ENCODE data around the gene BICDL1. TPM values are rescaled to one million over a fixed set of nuclear protein-coding genes. Genes with fewer than 3 reads are reported as not detected.

Gene BICDL1
- total RNA-seq, 4 donors from 2014 or later = 58.6 to 219 (median 61.6) TPM; not detected in 1

- TF ChIP-seq, protein P1, sequence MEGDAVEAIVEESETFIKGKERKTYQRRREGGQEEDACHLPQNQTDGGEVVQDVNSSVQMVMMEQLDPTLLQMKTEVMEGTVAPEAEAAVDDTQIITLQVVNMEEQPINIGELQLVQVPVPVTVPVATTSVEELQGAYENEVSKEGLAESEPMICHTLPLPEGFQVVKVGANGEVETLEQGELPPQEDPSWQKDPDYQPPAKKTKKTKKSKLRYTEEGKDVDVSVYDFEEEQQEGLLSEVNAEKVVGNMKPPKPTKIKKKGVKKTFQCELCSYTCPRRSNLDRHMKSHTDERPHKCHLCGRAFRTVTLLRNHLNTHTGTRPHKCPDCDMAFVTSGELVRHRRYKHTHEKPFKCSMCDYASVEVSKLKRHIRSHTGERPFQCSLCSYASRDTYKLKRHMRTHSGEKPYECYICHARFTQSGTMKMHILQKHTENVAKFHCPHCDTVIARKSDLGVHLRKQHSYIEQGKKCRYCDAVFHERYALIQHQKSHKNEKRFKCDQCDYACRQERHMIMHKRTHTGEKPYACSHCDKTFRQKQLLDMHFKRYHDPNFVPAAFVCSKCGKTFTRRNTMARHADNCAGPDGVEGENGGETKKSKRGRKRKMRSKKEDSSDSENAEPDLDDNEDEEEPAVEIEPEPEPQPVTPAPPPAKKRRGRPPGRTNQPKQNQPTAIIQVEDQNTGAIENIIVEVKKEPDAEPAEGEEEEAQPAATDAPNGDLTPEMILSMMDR (IDR thresholded peaks at IDR 0.05) = no peak
- DNase-seq (ENCODE audit: low spot score) = no peak
- ATAC-seq (ENCODE audit: low FRiP score) = no peak
Observed at GRCh38 chr12:120099738-120100137, 110.7 kb downstream of the BICDL1 start.

- no peak for ATAC-seq (ENCODE audit: low FRiP score)
- no peak for DNase-seq (ENCODE audit: low spot score)
- TF ChIP-seq, protein P1 (IDR thresholded peaks at IDR 0.05) = no peak
Observed at GRCh38 chr12:120100630-120101029, 111.6 kb downstream of the BICDL1 start.

DNA sequence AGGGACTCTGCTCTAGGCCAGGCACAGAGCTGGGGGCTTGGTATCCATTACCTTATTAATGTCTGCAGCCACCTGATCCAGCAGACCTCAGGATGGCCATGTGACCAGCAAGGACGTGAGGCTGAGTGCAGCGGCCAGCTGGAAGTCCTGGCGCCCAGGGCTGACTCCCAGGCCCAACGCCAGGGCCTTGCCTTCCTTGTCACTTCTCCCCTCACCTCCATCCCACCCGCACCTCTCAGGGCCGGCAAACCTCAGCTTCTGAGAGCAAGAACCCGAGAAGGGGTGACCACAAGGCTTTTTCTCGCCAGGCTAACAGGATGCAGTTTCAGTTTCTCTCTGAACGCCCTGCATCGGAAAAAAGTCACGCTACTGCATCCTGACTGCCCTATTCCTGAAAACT lies 112.1 kb downstream of the BICDL1 start:
- DNase-seq (ENCODE audit: low spot score) (no peak), ATAC-seq (ENCODE audit: low FRiP score) (no peak)
- TF ChIP-seq, protein P1 (IDR thresholded peaks at IDR 0.05) = no peak

GRCh38 chr12:120101617-120102016 lies 112.6 kb downstream of the BICDL1 start:
- ATAC-seq (ENCODE audit: low FRiP score) (no peak), DNase-seq (ENCODE audit: low spot score) (no peak)
- TF ChIP-seq, protein P1 (IDR thresholded peaks at IDR 0.05) = no peak

- TF ChIP-seq, protein P1 (IDR thresholded peaks at IDR 0.05) = no peak
- DNase-seq (ENCODE audit: low spot score) (no peak), ATAC-seq (ENCODE audit: low FRiP score) (no peak)
Observed at GRCh38 chr12:120102189-120103043, 113.4 kb downstream of the BICDL1 start.

DNA sequence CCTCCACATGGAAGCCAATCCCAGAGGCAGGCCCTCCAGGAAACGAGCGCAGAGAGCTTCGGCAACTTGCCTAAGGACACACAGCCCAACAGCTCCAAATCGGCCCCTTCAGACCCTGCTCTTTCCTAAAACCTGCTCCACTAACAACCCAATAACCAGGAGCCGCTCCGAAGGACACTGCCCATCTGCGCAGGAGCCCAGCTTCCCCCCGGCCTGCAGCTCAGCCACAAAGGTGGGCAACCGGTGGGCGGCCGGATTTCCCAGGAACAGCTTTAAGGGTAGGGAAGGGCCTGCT lies 114.0 kb downstream of the BICDL1 start:
- TF ChIP-seq, protein P1 (IDR thresholded peaks at IDR 0.05) = no peak
- ATAC-seq (ENCODE audit: low FRiP score) = no peak
- no peak for DNase-seq (ENCODE audit: low spot score)

- ATAC-seq (ENCODE audit: low FRiP score) (no peak), DNase-seq (ENCODE audit: low spot score) (no peak)
- TF ChIP-seq, protein P1 (IDR thresholded peaks at IDR 0.05) = no peak
Observed at GRCh38 chr12:120103371-120103770, 114.3 kb downstream of the BICDL1 start.
